GM12875 (cell line): ENCODE results near the gene ESRRA.

ENCODE experiments used
- H3K4me3 ChIP-seq: one replicate; pipeline ENCODE4 v1.5.1; 2011; ENCODE audit warnings: low read depth, low read length, control low read depth
- TF ChIP-seq, protein P1 (sequence below): IDR thresholded peaks from 2 replicates; pipeline ENCODE4 v1.5.1; 2011; ENCODE audit warnings: low read depth, mild to moderate bottlenecking, control low read depth, inconsistent platforms, low read length, moderate library complexity, borderline replicate concordance; ENCODE audit not compliant: insufficient read depth

The ESRRA gene

DNA sequence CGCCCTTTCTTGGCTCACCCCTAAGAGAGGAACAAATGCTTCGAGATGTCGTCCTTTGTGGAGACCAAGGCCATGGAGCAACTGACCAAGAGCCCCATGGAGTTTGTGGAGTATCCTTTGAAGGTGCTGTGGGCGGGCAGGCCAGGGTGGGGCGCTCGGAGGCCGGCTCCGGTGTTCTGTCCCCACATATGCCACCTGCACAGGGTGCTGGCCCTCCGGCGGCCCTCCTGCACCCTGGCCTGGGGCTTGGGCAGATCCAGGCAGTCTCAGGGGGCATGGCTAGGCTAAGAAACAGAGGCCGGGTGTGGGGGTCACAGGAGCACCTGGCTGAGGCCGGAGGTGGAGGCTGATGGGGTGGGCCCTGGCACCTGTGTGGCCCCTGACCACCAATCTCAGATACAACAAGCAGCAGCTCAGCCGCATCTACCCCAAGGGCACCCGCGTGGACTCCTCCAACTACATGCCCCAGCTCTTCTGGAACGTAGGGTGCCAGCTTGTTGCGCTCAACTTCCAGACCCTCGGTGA, 43.7 kb upstream of the ESRRA start:
- no peak overlapping the region for H3K4me3 ChIP-seq
- TF ChIP-seq, protein P1, sequence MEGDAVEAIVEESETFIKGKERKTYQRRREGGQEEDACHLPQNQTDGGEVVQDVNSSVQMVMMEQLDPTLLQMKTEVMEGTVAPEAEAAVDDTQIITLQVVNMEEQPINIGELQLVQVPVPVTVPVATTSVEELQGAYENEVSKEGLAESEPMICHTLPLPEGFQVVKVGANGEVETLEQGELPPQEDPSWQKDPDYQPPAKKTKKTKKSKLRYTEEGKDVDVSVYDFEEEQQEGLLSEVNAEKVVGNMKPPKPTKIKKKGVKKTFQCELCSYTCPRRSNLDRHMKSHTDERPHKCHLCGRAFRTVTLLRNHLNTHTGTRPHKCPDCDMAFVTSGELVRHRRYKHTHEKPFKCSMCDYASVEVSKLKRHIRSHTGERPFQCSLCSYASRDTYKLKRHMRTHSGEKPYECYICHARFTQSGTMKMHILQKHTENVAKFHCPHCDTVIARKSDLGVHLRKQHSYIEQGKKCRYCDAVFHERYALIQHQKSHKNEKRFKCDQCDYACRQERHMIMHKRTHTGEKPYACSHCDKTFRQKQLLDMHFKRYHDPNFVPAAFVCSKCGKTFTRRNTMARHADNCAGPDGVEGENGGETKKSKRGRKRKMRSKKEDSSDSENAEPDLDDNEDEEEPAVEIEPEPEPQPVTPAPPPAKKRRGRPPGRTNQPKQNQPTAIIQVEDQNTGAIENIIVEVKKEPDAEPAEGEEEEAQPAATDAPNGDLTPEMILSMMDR = no peak

DNA sequence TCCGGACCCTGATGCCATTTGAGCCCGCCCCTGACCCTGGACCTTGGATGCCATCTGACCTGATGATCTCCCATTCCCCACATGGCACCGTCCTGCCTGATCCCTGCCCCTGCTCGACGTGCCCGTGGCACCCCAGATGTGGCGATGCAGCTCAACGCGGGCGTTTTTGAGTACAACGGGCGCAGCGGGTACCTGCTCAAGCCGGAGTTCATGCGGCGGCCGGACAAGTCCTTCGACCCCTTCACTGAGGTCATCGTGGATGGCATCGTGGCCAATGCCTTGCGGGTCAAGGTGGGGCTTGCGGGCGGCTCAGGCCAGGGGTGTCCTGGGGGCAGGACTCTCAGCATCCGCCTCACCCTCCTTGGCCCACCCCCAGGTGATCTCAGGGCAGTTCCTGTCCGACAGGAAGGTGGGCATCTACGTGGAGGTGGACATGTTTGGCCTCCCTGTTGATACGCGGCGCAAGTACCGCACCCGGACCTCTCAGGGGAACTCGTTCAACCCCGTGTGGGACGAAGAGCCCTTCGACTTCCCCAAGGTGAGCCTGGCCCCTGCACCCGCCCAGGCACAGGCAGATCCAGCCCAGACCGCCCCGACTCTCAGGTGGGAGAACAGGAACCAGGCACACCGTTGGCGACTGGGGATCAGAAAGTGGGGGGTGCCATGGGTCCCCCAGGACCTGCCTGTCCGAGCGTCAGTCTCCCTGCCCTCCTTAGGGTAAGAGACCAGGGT, 42.9 kb upstream of the ESRRA start:
- TF ChIP-seq, protein P1 = no peak
- no peak overlapping the region for H3K4me3 ChIP-seq

DNA sequence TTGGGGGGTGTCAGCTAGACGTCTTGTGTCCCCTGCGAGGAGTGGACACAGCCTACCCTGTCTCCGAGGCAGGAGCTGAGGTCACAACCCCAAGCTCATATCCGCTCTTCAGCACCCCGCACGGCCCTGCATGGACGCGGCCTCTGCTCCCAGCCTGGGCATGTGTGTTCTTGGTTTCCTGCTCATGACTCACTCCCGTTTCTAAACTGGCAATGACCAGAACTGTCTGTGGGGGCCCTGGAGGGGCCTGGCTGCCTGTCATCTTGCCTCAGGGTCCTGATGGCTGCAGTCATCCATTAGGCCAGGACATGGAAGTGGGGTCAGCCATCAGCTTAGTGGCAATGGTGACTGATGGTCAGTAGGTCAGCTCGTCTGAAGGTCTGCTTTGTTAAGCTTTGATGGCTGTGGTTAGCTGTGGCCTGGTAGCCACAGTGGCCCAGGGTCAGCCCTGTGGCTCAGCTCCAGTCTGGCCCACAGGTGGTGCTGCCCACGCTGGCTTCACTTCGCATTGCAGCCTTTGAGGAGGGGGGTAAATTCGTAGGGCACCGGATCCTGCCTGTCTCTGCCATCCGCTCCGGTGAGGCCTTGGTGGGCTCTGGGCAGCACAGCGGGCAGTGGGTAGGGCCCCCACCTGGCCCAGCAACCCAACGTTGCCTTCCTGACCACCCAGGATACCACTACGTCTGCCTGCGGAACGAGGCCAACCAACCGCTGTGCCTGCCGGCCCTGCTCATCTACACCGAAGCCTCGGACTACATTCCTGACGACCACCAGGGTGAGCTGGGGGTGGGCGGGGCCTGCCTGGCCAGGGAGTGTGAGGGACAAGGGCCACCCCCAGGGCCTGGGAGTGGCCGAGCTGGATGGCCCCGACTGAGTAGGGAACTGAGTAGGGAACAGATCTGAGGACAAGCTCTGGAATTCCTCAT, 42.0 kb upstream of the ESRRA start:
- TF ChIP-seq, protein P1 = no peak
- no peak overlapping the region for H3K4me3 ChIP-seq

DNA sequence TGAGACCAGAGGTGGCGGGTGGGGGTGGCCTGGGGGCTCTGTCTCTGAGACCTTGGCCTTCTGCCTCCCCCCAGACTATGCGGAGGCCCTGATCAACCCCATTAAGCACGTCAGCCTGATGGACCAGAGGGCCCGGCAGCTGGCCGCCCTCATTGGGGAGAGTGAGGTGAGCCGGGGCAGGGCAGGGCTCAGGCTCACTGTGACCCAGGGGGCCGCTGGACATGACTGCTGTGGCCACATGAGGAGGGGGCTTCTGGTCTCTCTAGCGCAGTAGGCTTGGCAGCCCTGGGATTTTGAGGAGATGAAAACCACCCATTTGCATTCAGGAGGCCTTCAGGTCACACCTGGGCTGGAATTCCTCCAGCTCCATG, 41.4 kb upstream of the ESRRA start:
- no peak overlapping the region for H3K4me3 ChIP-seq
- TF ChIP-seq, protein P1 = no peak

DNA sequence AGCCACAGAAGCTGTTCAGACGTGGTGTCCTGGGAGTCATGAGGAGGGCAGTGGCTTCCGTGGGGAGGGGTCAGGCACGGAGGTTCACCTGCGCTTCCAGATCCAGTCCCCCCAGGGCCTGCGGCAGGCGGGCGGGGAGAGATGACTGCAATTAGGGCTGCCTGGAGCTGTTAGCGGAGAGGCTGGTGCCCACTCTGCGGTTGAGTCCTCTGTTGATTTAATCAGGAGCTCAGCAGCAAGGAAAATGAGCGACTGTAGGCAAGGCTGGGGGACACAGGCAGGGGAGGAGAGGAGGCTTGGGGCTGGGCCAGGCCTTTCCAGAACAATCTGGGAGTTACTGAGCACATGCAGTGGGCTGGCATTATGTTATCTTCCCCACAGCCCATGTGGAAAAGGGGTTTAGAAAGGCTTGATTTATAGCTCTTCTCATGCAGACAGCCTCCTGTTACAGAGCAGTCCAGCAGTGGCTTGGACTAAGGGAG, 40.9 kb upstream of the ESRRA start:
- H3K4me3 ChIP-seq = no peak overlapping the region
- TF ChIP-seq, protein P1 = no peak

DNA sequence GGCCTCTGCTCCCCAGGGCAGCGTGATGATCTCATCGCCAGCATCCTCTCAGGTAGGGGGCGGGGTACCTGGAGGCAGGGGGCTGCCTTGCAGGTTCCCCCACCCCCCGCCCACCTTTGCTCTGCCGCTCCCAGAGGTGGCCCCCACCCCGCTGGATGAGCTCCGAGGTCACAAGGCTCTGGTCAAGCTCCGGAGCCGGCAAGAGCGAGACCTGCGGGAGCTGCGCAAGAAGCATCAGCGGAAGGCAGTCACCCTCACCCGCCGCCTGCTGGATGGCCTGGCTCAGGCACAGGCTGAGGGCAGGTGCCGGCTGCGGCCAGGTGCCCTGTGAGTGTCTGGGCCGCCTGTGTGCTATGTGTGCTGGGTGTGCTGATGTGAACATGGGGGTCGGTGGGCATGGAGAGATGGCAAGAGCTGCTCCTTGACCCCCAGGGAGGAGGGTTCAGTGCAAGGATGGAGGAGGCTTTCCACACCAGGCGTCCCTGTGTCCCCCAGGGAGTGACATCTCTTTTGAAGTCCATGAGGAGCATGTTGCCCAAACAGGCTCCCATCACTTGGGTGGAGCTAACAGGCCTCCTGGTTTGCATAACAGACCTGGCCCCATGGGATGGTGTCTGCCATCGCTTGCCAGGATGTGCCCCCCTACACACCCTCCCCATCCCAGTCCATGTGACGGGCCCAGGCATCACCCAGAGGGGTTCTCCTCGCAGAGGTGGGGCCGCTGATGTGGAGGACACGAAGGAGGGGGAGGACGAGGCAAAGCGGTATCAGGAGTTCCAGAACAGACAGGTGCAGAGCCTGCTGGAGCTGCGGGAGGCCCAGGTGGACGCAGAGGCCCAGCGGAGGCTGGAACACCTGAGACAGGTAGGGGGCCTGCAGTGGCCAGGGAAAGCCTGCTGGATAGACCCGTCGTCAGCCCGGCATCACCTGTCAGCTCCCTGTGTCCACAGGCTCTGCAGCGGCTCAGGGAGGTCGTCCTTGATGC, 39.9 kb upstream of the ESRRA start:
- H3K4me3 ChIP-seq = no peak overlapping the region
- TF ChIP-seq, protein P1 = no peak
